K562 (cell line): ENCODE data around the gene CDK14. TPM values are rescaled to one million over a fixed set of nuclear protein-coding genes. Genes with fewer than 3 reads are reported as not detected.

Experiments used
- ATAC-seq: fragments of 200-7000 bp; cut with Tn5 transposase; 3 replicates; pipeline ENCODE4 v1.9.1; 2020; ENCODE audit warnings: moderate library complexity
- BruUV-seq: library from RNA; stranded (reverse); fragments of 400-500 nt; replicated peaks from 2 replicates; lab custom pipeline; 2021; lab: Mats Ljungman, UMichigan
- CTCF ChIA-PET: fragments of 300-600 bp; formaldehyde crosslinking; extraction: SDS; loops from one replicate; lab custom pipeline; 2021; ENCODE audit warnings: low intra/inter-chr PET ratio; lab: Yijun Ruan, JAX
- POLR2A ChIA-PET: fragments of 300-600, 350-650 bp; sonication (Branson Sonifier 250); formaldehyde crosslinking; extraction: SDS; loops from one replicate; lab custom pipeline; 2021; ENCODE audit warnings: antibody characterized with exemption, inconsistent platforms; lab: Yijun Ruan, JAX
- DNase-seq, 4 experiments: peaks; one replicate each; pipeline versions ENCODE4 v3.0.0 to v3.0.0-alpha.2; 2011 to 2018; ENCODE audit warnings: low spot score in 3 of 4, mixed read lengths in 3 of 4; ENCODE audit errors: extremely low read depth in 1 of 4
- FAIRE-seq: peaks from 2 replicates; lab custom pipeline; 2011; peaks lifted over from hg19 to GRCh38; lab: Jason Lieb, UNC
- H2AFZ ChIP-seq: 2 replicates; pipeline ENCODE4 v1.6.0; 2011; ENCODE audit warnings: low read depth, low read length, control low read depth, inconsistent platforms
- H3K27ac ChIP-seq: fragments of 200-600 bp; 3 replicates; pipeline ENCODE4 v1.8.0; 2011; ENCODE audit warnings: low read depth, mild to moderate bottlenecking, control low read depth, inconsistent platforms, low read length, moderate library complexity, mixed read lengths; ENCODE audit errors: extremely low read depth
- H3K27me3 ChIP-seq, 2 experiments: fragments of 300-600 bp in 1 of 2; 2 replicates in 1 of 2; 3 replicates in 1 of 2; pipeline versions ENCODE4 v1.6.0 to v1.8.0; 2011; ENCODE audit warnings: inconsistent platforms in 2 of 2, low read length in 2 of 2, mild to moderate bottlenecking in 1 of 2, mixed read lengths in 1 of 2, moderate library complexity in 1 of 2; ENCODE audit not compliant: control insufficient read depth in 2 of 2, insufficient read depth in 2 of 2
- H3K36me3 ChIP-seq: fragments of 300-600 bp; 3 replicates; pipeline ENCODE4 v1.8.0; 2011; ENCODE audit warnings: mild to moderate bottlenecking, low read length, inconsistent platforms; ENCODE audit not compliant: control insufficient read depth, insufficient read depth
- H3K4me1 ChIP-seq, 2 experiments: fragments of 200-600 bp in 1 of 2; replicated peaks in 1 of 2; 2 replicates in 1 of 2; 3 replicates in 1 of 2; pipeline versions ENCODE4 v1.5.1 to v1.8.0; 2011; ENCODE audit warnings: inconsistent platforms in 2 of 2, low read length in 2 of 2, mild to moderate bottlenecking in 1 of 2, mixed read lengths in 1 of 2, moderate library complexity in 1 of 2; ENCODE audit not compliant: control insufficient read depth in 2 of 2, insufficient read depth in 2 of 2
- H3K4me2 ChIP-seq: 2 replicates; pipeline ENCODE4 v1.6.1; 2011; ENCODE audit warnings: low read length, control low read depth, inconsistent platforms, mixed read lengths; ENCODE audit not compliant: insufficient read depth
- H3K4me3 ChIP-seq: fragments of 200-600 bp; sonication (generic), shearing (Covaris generic); 2 replicates; pipeline ENCODE4 v1.5.1; 2016; ENCODE audit warnings: control low read depth, inconsistent platforms
- H3K79me2 ChIP-seq: fragments of 200-600 bp; 3 replicates; pipeline ENCODE4 v1.8.0; 2011; ENCODE audit warnings: low read length, inconsistent platforms; ENCODE audit not compliant: control insufficient read depth, insufficient read depth
- H3K9ac ChIP-seq, 2 experiments: 2 replicates each; pipeline versions ENCODE4 v1.6.0 to v1.6.1; 2011; ENCODE audit warnings: low read depth in 2 of 2, low read length in 2 of 2, control low read depth in 1 of 2, inconsistent platforms in 1 of 2, mild to moderate bottlenecking in 1 of 2, mixed read lengths in 1 of 2; ENCODE audit not compliant: insufficient read depth in 1 of 2
- H3K9me1 ChIP-seq: one replicate; pipeline ENCODE4 v1.6.0; 2011; ENCODE audit warnings: inconsistent platforms, mild to moderate bottlenecking, low read length, moderate library complexity; ENCODE audit not compliant: control insufficient read depth, insufficient read depth
- H3K9me3 ChIP-seq: replicated peaks from 2 replicates; pipeline ENCODE4 v1.5.1; 2011; ENCODE audit warnings: low read depth, low read length, inconsistent platforms; ENCODE audit not compliant: control insufficient read depth, insufficient read depth
- H4K20me1 ChIP-seq: replicated peaks from 2 replicates; pipeline ENCODE4 v1.6.1; 2011; ENCODE audit warnings: low read length, inconsistent platforms, mixed read lengths; ENCODE audit not compliant: control insufficient read depth, insufficient read depth
- DPF2 ChIP-seq: fragments of 450-650 bp; IDR thresholded peaks from 2 replicates; pipeline ENCODE4 v1.6.1; 2016
- KHSRP ChIP-seq: fragments of 450-650 bp; IDR thresholded peaks from 2 replicates; pipeline ENCODE4 v1.6.1; 2017
- POLR2H ChIP-seq: IDR thresholded peaks from 2 replicates; pipeline ENCODE4 v1.6.1; 2016; ENCODE audit warnings: missing genetic modification characterization, low read depth, mild to moderate bottlenecking, control low read depth, missing compliant biosample characterization, moderate library complexity
- TAL1 ChIP-seq: fragments of 450-650 bp; IDR thresholded peaks from 2 replicates; pipeline ENCODE4 v1.6.1; 2016; ENCODE audit warnings: mild to moderate bottlenecking
- ZNF3 ChIP-seq: fragments of 250-450 bp; sonication (Bioruptor Pico); IDR thresholded peaks from 2 replicates; pipeline ENCODE4 v1.5.0; 2021; ENCODE audit warnings: mild to moderate bottlenecking, moderate library complexity
- ZNF764 ChIP-seq: fragments of 250-450 bp; sonication (Bioruptor Pico); IDR thresholded peaks from 2 replicates; pipeline ENCODE4 v1.4.0; 2020; ENCODE audit warnings: low read depth, mild to moderate bottlenecking, moderate library complexity
- WGBS: fragments of 100-300 bp; shearing (Covaris generic); methylation state at CpG from one replicate; pipeline ENCODE4 v1.1.6; 2016; ENCODE audit warnings: low coverage, mixed read lengths; ENCODE audit not compliant: insufficient coverage; ENCODE audit errors: missing lambda C conversion rate; 5-methylcytosine and 5-hydroxymethylcytosine counted together
- in situ Hi-C: fragments of 300-500 bp; cut with MboI; formaldehyde crosslinking; loops from 4 replicates; pipeline ENCODE4 v1.15.0; 2018; ENCODE audit warnings: inconsistent platforms, mixed read lengths
- intact Hi-C: fragments of 100-400 bp; cut with micrococcal nuclease; formaldehyde crosslinking; loops from 2 replicates; pipeline ENCODE4 v1.14.2; 2022
- polyA plus RNA-seq, 8 experiments: library from polyadenylated mRNA; depleted of rRNA in 4 of 8; stranded (reverse) in 5 of 8; unstranded in 3 of 8; fragments of >200 nt; fragmentation: Nextera tagmentation in 2 of 8; fragmentation: Illumina TruSeq in 1 of 8; extraction: Ambion mirVana in 2 of 8; extraction: Trizol in 1 of 8; gene quantifications; 2 replicates each; pipeline versions ENCODE4 v1.2.1 to v1.2.3, GENCODE V29; 2011 to 2014; ENCODE audit warnings: inconsistent platforms in 1 of 8, missing spikeins in 1 of 8
- total RNA-seq, 7 experiments: library from RNA; depleted of rRNA in 6 of 7; stranded (reverse); fragments of >200 nt in 6 of 7; fragmentation: Illumina TruSeq in 2 of 7; extraction: Trizol in 2 of 7; gene quantifications; 2 replicates each; pipeline versions ENCODE4 v1.2.1 to v1.2.3, GENCODE V29; 2011 to 2021; ENCODE audit warnings: low replicate concordance in 1 of 7
- TF ChIP-seq, protein P1 (sequence below): fragments of 450-650 bp; formaldehyde crosslinking; conservative IDR thresholded peaks from 2 replicates; pipeline ENCODE4 v1.4.0; 2022; ENCODE audit warnings: mild to moderate bottlenecking, missing genetic modification characterization
- TF ChIP-seq, protein P2 (sequence below): sonication (generic); formaldehyde crosslinking; IDR thresholded peaks from 2 replicates; pipeline ENCODE4 v1.8.1; 2023; ENCODE audit warnings: mild to moderate bottlenecking, missing genetic modification reagents
- TF ChIP-seq, protein P3 (sequence below): fragments of 200-800 bp; sonication (Bioruptor generic); IDR thresholded peaks from 2 replicates; pipeline ENCODE4 v1.6.1; 2017; ENCODE audit warnings: missing genetic modification characterization, missing compliant biosample characterization
- TF ChIP-seq, protein P4 (sequence below): fragments of 450-650 bp; IDR thresholded peaks from 2 replicates; pipeline ENCODE4 v1.6.1; 2016; ENCODE audit warnings: borderline replicate concordance
- TF ChIP-seq, protein P5 (sequence below): fragments of 450-650 bp; IDR thresholded peaks from 2 replicates; pipeline ENCODE4 v1.6.1; 2018; ENCODE audit warnings: mild to moderate bottlenecking, low read depth; ENCODE audit not compliant: partially characterized antibody
- TF ChIP-seq, protein P6 (sequence below): sonication (generic); formaldehyde crosslinking; IDR thresholded peaks from 2 replicates; pipeline ENCODE4 v1.9.0; 2022; ENCODE audit warnings: mild to moderate bottlenecking, missing genetic modification reagents

CDK14 gene
- total and polyA plus RNA-seq, 9 of the 15 experiments (the other 6 are each of a cell fraction or from before 2014, with no cell fraction given) = 0.03 to 0.91 (median 0.16) TPM

DNA sequence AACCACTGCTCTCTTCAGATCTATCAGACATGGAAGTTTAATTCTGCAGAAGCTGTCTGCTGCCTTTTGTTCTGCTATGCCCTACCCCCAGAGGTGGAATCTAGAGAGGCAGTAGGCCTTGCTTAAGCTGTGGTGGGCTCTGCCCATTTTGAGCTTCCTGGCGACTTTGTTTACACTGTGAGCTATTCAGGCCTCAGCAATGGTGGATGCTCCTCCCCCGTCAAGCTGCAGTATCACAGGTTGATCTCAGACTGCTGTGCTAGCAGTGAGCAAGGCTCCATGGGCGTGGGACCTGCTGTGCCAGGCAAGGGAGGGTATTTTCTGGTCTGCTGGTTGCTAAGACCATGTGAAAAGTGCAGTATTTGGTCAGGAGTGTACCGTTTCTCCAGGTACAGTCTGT lies 45.1 kb upstream of the CDK14 start:
- DNase-seq = no peak
- BruUV-seq = no TSS peak
- no peak for ATAC-seq
- H2AFZ ChIP-seq = no peak overlapping the region
- FAIRE-seq = no peak
- CTCF ChIA-PET = no interaction called here
- H3K36me3 ChIP-seq = no peaks in the 10 kb centered on the region
- H3K4me1 ChIP-seq = no peaks in the 10 kb centered on the region
- POLR2A ChIA-PET = interaction anchor here (0.8 kb wide), 1 partner anchor 32 kb away, joined by 5 read pairs; no protein-coding TSS in a partner anchor
- no peak overlapping the region for H3K9ac ChIP-seq
- no peak overlapping the region for H3K4me2 ChIP-seq
- no peak overlapping the region for H3K4me3 ChIP-seq
- in situ Hi-C loops (no loop called here), intact Hi-C loops (loop anchor here (5.0 kb wide), 1 partner anchor 481 kb away; no protein-coding TSS in a partner anchor)
- 0% methylated on average over 4 of the region's 4 CpGs for WGBS
- no peaks in the 10 kb centered on the region for H4K20me1 ChIP-seq
- no peak overlapping the region for H3K27ac ChIP-seq
- no peaks in the 10 kb centered on the region for H3K9me1 ChIP-seq
- no peaks in the 10 kb centered on the region for H3K27me3 ChIP-seq
- H3K79me2 ChIP-seq = no peaks in the 10 kb centered on the region
- no peaks in the 10 kb centered on the region for H3K9me3 ChIP-seq
- no peak for TF ChIP-seq POLR2H (tag)
- TF ChIP-seq, protein P1, sequence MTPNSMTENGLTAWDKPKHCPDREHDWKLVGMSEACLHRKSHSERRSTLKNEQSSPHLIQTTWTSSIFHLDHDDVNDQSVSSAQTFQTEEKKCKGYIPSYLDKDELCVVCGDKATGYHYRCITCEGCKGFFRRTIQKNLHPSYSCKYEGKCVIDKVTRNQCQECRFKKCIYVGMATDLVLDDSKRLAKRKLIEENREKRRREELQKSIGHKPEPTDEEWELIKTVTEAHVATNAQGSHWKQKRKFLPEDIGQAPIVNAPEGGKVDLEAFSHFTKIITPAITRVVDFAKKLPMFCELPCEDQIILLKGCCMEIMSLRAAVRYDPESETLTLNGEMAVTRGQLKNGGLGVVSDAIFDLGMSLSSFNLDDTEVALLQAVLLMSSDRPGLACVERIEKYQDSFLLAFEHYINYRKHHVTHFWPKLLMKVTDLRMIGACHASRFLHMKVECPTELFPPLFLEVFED = no peak
- no peak for TF ChIP-seq ZNF3 (CRISPR knock-in tag)
- no peak for TF ChIP-seq DPF2
- no peak for TF ChIP-seq ZNF764
- TF ChIP-seq, protein P2, sequence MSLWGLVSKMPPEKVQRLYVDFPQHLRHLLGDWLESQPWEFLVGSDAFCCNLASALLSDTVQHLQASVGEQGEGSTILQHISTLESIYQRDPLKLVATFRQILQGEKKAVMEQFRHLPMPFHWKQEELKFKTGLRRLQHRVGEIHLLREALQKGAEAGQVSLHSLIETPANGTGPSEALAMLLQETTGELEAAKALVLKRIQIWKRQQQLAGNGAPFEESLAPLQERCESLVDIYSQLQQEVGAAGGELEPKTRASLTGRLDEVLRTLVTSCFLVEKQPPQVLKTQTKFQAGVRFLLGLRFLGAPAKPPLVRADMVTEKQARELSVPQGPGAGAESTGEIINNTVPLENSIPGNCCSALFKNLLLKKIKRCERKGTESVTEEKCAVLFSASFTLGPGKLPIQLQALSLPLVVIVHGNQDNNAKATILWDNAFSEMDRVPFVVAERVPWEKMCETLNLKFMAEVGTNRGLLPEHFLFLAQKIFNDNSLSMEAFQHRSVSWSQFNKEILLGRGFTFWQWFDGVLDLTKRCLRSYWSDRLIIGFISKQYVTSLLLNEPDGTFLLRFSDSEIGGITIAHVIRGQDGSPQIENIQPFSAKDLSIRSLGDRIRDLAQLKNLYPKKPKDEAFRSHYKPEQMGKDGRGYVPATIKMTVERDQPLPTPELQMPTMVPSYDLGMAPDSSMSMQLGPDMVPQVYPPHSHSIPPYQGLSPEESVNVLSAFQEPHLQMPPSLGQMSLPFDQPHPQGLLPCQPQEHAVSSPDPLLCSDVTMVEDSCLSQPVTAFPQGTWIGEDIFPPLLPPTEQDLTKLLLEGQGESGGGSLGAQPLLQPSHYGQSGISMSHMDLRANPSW (CRISPR knock-in tag) = no peak
- no peak for TF ChIP-seq TAL1
- TF ChIP-seq, protein P3, sequence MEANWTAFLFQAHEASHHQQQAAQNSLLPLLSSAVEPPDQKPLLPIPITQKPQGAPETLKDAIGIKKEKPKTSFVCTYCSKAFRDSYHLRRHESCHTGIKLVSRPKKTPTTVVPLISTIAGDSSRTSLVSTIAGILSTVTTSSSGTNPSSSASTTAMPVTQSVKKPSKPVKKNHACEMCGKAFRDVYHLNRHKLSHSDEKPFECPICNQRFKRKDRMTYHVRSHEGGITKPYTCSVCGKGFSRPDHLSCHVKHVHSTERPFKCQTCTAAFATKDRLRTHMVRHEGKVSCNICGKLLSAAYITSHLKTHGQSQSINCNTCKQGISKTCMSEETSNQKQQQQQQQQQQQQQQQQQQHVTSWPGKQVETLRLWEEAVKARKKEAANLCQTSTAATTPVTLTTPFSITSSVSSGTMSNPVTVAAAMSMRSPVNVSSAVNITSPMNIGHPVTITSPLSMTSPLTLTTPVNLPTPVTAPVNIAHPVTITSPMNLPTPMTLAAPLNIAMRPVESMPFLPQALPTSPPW (CRISPR knock-in tag) = no peak
- TF ChIP-seq, protein P4, sequence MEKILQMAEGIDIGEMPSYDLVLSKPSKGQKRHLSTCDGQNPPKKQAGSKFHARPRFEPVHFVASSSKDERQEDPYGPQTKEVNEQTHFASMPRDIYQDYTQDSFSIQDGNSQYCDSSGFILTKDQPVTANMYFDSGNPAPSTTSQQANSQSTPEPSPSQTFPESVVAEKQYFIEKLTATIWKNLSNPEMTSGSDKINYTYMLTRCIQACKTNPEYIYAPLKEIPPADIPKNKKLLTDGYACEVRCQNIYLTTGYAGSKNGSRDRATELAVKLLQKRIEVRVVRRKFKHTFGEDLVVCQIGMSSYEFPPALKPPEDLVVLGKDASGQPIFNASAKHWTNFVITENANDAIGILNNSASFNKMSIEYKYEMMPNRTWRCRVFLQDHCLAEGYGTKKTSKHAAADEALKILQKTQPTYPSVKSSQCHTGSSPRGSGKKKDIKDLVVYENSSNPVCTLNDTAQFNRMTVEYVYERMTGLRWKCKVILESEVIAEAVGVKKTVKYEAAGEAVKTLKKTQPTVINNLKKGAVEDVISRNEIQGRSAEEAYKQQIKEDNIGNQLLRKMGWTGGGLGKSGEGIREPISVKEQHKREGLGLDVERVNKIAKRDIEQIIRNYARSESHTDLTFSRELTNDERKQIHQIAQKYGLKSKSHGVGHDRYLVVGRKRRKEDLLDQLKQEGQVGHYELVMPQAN = no peak
- TF ChIP-seq, protein P5, sequence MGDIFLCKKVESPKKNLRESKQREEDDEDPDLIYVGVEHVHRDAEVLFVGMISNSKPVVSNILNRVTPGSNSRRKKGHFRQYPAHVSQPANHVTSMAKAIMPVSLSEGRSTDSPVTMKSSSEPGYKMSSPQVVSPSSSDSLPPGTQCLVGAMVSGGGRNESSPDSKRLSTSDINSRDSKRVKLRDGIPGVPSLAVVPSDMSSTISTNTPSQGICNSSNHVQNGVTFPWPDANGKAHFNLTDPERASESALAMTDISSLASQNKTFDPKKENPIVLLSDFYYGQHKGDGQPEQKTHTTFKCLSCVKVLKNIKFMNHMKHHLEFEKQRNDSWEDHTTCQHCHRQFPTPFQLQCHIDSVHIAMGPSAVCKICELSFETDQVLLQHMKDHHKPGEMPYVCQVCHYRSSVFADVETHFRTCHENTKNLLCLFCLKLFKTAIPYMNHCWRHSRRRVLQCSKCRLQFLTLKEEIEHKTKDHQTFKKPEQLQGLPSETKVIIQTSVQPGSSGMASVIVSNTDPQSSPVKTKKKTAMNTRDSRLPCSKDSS = no peak
- TF ChIP-seq, protein P6, sequence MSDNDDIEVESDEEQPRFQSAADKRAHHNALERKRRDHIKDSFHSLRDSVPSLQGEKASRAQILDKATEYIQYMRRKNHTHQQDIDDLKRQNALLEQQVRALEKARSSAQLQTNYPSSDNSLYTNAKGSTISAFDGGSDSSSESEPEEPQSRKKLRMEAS (CRISPR knock-in tag) = no peak
- TF ChIP-seq KHSRP = no peak
